IPS DF 4.7 (cell line): ENCODE results near the gene ZBTB39.
"Not testable (repeated sequence)": the region's sequence is repeated elsewhere in the genome, so short reads cannot be mapped to it uniquely, and the experiment has no call there.

Experiments used
- DNase-seq: peaks from one replicate; pipeline ENCODE4 v3.0.0-alpha.2; 2013; ENCODE audit warnings: low spot score; ENCODE audit errors: extremely low read depth

The ZBTB39 gene

GRCh38 chr12:57001448-57001906 lies 4.9 kb downstream of the ZBTB39 start:
- no peak for DNase-seq

GRCh38 chr12:57000393-57000792 lies 6.0 kb downstream of the ZBTB39 start:
- DNase-seq = no peak

- no peak for DNase-seq
Measured at GRCh38 chr12:56999456-56999855, 6.9 kb downstream of the ZBTB39 start.

- no peak for DNase-seq
Measured at GRCh38 chr12:56998981-56999380, 7.4 kb downstream of the ZBTB39 start.

- DNase-seq = no peak
Measured at GRCh38 chr12:56998316-56998715, 8.0 kb downstream of the ZBTB39 start.

- DNase-seq = no peak
Measured at GRCh38 chr12:56996793-56997545, 9.4 kb downstream of the ZBTB39 start.

GRCh38 chr12:56995930-56996496 lies 10.3 kb downstream of the ZBTB39 start:
- no peak for DNase-seq

- no peak for DNase-seq
Measured at GRCh38 chr12:56995201-56995929, 11.0 kb downstream of the ZBTB39 start.

- no peak for DNase-seq
Measured at GRCh38 chr12:56994231-56994746, 12.1 kb downstream of the ZBTB39 start.

GRCh38 chr12:56993346-56993745 lies 13.0 kb downstream of the ZBTB39 start:
- no peak for DNase-seq

- DNase-seq = no peak
Measured at GRCh38 chr12:56991319-56992246, 14.8 kb downstream of the ZBTB39 start.

GRCh38 chr12:56990648-56991318 lies 15.6 kb downstream of the ZBTB39 start:
- no peak for DNase-seq

GRCh38 chr12:56989861-56990610 lies 16.3 kb downstream of the ZBTB39 start:
- DNase-seq = no peak

GRCh38 chr12:56988207-56988739 lies 18.1 kb downstream of the ZBTB39 start:
- DNase-seq = no peak

- DNase-seq = peak; percentile 51
Measured at GRCh38 chr12:56987551-56988053, 18.7 kb downstream of the ZBTB39 start.

- no peak for DNase-seq
Measured at GRCh38 chr12:56987011-56987410, 19.3 kb downstream of the ZBTB39 start.

GRCh38 chr12:56985714-56986113 lies 20.6 kb downstream of the ZBTB39 start:
- DNase-seq = not testable (repeated sequence)

- DNase-seq = no peak
Measured at GRCh38 chr12:56983386-56983785, 23.0 kb downstream of the ZBTB39 start.

GRCh38 chr12:56982578-56983236 lies 23.6 kb downstream of the ZBTB39 start:
- not testable (repeated sequence) for DNase-seq
